ENCODE measurements around the gene BAZ1B. TPM values are rescaled to one million over a fixed set of nuclear protein-coding genes. Genes with fewer than 3 reads are reported as not detected.

Gene BAZ1B
- total and polyA plus RNA-seq, 8 donors, result 51.7 to 84.8 (median 72.8) TPM

- Histone ChIP-seq H3K4me3 (no peak overlapping the region), H3K4me1 (peaks cover 9 to 36% of the 10 kb centered on the region in 2 donors), H3K27ac (no peak overlapping the region), H3K27me3 (no peaks in the 10 kb centered on the region), H3K36me3 (peaks cover 3 to 94% of the 10 kb centered on the region in 2 donors), H3K9me3 (no peaks in the 10 kb centered on the region)
- TF ChIP-seq CTCF (IDR thresholded peaks at IDR 0.05), result no peak
- ATAC-seq, result no peak
- DNase-seq, result no peak
- intact Hi-C loops (cut with DNase I), result loop anchor here in 1 of 2 donors (10.0 kb wide), 1 partner anchor 104 kb away; no protein-coding TSS in a partner anchor
Observed at GRCh38 chr7:73448609-73449008, 73.5 kb downstream of the BAZ1B start.

GRCh38 chr7:73447121-73447733 is 74.9 kb downstream of the BAZ1B start:
- no peaks in the 10 kb centered on the region for H3K9me3 ChIP-seq
- ATAC-seq (no peak), DNase-seq (no peak)
- no peak for TF ChIP-seq CTCF (IDR thresholded peaks at IDR 0.05)
- no peak overlapping the region for H3K4me3 ChIP-seq
- H3K36me3 ChIP-seq, result peaks cover 3 to 97% of the 10 kb centered on the region in 2 donors
- H3K27me3 ChIP-seq, result no peaks in the 10 kb centered on the region
- peaks cover 0 to 39% of the 10 kb centered on the region in 2 donors for H3K4me1 ChIP-seq
- no peak overlapping the region for H3K27ac ChIP-seq
- intact Hi-C loops (cut with DNase I), result loop anchor here in 1 of 2 donors (10.0 kb wide), 1 partner anchor 102 kb away; no protein-coding TSS in a partner anchor

GRCh38 chr7:73446682-73447081 is 75.4 kb downstream of the BAZ1B start:
- intact Hi-C loops (cut with DNase I), result loop anchor here in 1 of 2 donors (10.0 kb wide), 1 partner anchor 102 kb away; no protein-coding TSS in a partner anchor
- Histone ChIP-seq H3K27ac (no peak overlapping the region), H3K9me3 (no peaks in the 10 kb centered on the region), H3K27me3 (no peaks in the 10 kb centered on the region), H3K4me3 (no peak overlapping the region), H3K36me3 (peaks cover 3 to 98% of the 10 kb centered on the region in 2 donors), H3K4me1 (peaks cover 0 to 36% of the 10 kb centered on the region in 2 donors)
- ATAC-seq (no peak), DNase-seq (no peak)
- no peak for TF ChIP-seq CTCF (IDR thresholded peaks at IDR 0.05)

GRCh38 chr7:73443548-73444255 is 78.4 kb downstream of the BAZ1B start:
- intact Hi-C loops (cut with DNase I), result loop anchor here in 1 of 2 donors (10.0 kb wide), 1 partner anchor 99 kb away; no protein-coding TSS in a partner anchor
- no peak for ATAC-seq
- Histone ChIP-seq H3K4me3 (no peak overlapping the region), H3K4me1 (peaks cover 0 to 31% of the 10 kb centered on the region in 2 donors), H3K27ac (peak overlapping the region in 1 of 2 donors; percentile 63), H3K27me3 (no peaks in the 10 kb centered on the region), H3K36me3 (peaks cover 1 to 100% of the 10 kb centered on the region in 2 donors), H3K9me3 (no peaks in the 10 kb centered on the region)
- DNase-seq, result no peak
- no peak for TF ChIP-seq CTCF (IDR thresholded peaks at IDR 0.05)

GRCh38 chr7:73442903-73443500 is 79.1 kb downstream of the BAZ1B start:
- Histone ChIP-seq H3K27ac (peak overlapping the region; percentile 54 to 63), H3K4me3 (no peak overlapping the region), H3K4me1 (peaks cover 0 to 24% of the 10 kb centered on the region in 2 donors), H3K36me3 (peaks cover 0 to 94% of the 10 kb centered on the region in 2 donors), H3K9me3 (no peaks in the 10 kb centered on the region), H3K27me3 (no peaks in the 10 kb centered on the region)
- intact Hi-C loops (cut with DNase I), result loop anchor here in 1 of 2 donors (10.0 kb wide), 1 partner anchor 98 kb away; no protein-coding TSS in a partner anchor
- TF ChIP-seq CTCF (IDR thresholded peaks at IDR 0.05), result no peak
- DNase-seq, result peak in 1 of 4 donors; percentile 79
- ATAC-seq, result peak; percentile 60

All from left lung (tissue), 10 donors.